ENCODE results near the gene CA10.

CA10 gene

DNA sequence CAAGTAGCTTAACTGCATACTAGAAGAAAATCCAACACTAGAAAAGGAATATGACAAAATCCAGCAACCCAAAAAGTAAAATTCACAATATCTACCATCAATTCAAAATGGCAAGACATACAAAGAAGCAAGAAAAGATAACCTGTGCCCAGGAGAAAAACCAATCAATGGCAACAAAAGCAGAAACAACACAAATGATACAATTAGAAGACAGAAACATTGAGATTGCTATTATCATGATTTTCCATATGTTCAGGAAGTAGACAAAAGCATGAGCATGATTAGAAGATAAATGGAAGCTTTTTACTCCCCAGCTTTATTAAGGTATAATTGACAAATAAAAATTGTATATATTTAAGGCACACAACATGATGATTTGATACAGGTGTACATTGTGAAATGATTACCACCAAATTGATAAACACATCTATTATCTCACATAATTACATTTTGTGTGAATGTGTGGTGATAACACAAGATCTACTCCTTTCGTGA, 117.3 kb downstream of the CA10 start:
- no peak for DNase-seq

- DNase-seq, result no peak
Measured at GRCh38 chr17:52036416-52036815, 122.1 kb downstream of the CA10 start.

DNA sequence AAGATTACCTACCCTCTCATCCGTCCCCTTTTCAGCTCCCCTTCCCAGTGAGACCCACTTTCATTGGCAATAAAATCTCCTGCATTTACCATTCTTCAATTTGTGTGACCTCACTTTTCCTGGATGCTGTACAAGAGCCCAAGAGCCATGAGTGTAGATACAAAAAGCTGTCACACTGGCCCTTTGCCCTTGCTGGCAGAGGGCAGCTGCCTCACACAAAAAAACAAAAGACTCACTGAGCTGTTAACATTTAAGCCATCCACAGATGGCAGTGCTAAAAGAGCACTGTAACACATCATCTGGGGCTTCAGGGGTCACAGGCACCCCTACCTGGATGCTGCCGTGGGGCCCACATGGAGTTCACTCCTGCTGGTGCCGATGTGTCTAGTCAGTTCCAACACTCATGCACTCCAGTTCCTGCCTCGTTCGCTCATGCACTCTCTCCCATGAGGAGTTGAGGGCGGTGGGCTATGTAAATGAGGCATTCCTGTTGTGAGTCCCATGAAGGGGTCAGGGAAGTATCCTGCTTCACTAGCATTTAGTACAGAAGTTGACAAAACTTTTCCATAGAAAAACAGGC, 123.1 kb downstream of the CA10 start:
- no peak for DNase-seq

DNA sequence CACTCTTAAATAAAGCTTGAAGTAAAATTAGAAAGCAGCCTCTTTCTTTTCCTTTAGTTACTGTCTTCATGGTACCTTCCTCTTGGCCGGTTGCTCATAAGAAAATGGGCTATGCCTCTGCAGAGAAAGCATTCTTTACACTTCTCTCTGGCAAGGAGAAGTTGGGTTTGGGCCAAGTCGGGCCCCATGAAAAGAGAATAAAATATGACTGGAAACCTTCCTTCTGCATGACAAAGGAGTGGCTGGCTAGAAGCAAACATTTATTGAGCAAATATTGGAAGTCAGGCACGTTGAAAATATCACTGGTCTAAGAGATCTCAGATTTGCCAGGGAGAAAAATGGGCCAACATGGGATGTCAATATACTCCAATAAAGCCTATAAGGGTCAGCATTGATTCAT, 126.1 kb downstream of the CA10 start:
- DNase-seq, result no peak

GRCh38 chr17:52030052-52030451, 128.5 kb downstream of the CA10 start:
- DNase-seq, result no peak

DNA sequence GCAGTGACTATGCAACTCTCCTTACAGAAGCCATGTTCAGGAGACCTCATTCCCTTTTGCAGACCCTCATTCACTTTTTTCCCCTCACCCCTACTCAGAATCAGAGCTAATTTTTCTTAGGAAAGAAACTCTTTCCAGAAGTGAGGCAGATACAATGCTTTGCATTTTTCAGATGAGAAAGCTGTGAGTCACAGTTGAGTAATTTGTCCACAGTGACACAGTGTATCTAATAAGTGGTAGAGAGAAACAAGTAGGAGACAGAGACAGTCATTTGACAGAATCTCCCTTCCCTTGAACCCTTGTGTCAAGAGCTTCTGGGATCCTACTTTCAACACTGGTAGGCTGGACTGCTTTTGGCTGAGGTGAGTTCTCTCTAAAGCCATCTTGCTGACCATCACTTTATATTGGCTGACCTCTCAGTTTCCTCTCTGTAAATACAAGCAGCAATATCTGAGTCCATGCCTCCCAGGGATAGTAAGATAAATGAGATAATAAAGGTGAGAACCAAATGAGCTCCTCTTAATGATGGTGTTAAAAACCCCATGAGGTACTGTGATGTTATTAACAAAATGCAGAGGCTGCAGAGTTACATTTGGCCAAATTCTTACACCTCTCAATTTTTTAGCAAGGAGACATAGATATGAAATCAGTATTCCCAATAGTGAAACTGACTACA, 130.8 kb downstream of the CA10 start:
- no peak for DNase-seq

- no peak for DNase-seq
Measured at GRCh38 chr17:52027081-52027480, 131.4 kb downstream of the CA10 start.

DNA sequence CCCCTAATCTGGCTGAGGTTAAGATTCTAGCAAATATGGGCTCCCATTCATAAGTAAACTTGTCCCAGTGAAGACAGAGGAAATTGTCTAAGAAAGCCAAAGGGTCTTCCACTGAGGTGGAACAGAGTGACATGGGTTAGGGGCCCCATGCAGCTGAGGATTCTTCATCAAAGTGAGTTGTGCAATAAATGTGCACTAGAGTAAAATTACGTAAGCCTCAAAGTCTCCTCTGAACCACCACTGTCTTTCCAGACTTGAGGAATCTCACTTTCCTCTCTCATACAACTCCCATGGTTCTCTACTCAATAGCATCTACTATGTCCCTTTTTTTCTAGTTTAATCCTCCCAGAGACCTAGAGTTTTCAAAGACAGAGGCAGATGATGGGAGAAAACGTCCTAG, 132.4 kb downstream of the CA10 start:
- no peak for DNase-seq

- no peak for DNase-seq
Measured at GRCh38 chr17:52025236-52025635, 133.3 kb downstream of the CA10 start.

DNA sequence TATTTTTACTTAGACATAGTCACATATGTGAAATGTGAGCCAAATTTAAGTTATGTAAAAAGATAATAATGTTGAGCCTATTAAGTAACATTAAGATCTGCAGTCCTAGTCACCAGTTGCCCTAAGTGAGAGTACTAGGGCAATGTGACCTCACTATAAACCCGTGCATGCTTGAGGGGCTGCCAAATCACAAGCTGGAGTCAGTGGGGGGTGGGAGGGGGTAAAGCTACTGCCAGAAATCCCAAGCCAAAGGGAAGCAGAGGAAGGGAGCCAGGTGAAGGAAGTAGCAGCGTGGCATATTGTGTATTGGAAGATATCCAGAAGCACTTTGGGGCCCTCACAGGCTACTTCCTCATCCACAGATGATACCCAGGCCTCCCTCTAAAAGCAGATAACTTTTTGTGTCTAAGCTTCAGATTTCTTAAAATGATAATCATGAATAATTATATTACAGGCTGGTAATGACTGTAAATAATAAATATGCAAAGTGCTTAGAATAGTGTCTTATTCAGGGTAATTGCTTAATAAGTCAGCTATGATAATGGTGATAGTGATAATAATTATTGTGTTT, 134.1 kb downstream of the CA10 start:
- no peak for DNase-seq

- DNase-seq, result no peak
Measured at GRCh38 chr17:52011064-52011463, 147.4 kb downstream of the CA10 start.

GRCh38 chr17:51999654-52000053, 158.9 kb downstream of the CA10 start:
- no peak for DNase-seq

GRCh38 chr17:51997723-51998122, 160.8 kb downstream of the CA10 start:
- DNase-seq, result no peak

GRCh38 chr17:51995797-51996403, 162.6 kb downstream of the CA10 start:
- no peak for DNase-seq

DNA sequence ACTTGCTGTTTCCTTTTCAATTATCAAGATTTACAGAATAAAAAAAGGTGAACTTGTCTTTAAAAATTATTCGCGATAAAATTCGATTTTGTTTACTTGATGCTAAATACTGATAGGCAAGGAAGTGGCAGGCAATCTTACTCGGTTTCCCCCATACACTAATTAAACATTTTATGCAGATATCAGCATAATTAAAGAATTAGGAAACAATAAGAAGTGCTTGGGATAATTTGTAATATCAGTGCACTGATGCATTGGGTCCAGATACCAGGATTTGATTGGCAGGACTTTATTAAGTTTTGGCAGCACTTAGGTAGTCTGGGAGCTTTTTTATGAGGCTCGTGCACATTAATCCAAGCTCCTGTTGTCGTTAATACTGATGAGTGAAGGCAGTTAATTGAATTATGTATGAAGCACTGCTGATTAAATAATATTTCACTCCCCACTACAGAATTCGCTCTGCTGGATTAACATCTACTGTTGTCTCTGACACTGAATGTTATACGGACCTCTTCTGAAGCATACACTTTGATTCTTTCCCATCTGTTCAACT, 165.6 kb downstream of the CA10 start:
- no peak for DNase-seq

- no peak for DNase-seq
Measured at GRCh38 chr17:51971121-51971520, 187.4 kb downstream of the CA10 start.

- no peak for DNase-seq
Measured at GRCh38 chr17:51961689-51962088, 196.8 kb downstream of the CA10 start.

DNA sequence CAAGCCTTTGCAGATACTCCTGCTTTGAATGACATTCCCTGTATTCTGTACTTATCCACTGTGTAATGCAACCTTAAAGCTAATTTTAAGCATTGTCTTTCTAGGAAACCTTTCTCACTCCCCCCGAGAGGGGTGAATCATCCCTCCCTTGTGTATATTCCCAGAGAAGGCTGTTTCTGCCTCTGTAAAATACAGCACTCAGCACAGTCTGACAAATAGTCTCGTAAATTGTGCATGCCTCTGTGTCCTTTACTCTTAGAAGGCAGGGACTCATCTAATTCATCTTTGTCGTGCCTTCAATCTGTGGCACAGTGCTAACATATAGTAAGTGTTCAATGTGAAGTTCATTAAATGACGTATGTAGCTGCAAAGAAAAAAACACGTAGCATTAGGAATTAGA, 200.7 kb downstream of the CA10 start:
- DNase-seq, result no peak

- no peak for DNase-seq
Measured at GRCh38 chr17:51955245-51955644, 203.3 kb downstream of the CA10 start.

DNA sequence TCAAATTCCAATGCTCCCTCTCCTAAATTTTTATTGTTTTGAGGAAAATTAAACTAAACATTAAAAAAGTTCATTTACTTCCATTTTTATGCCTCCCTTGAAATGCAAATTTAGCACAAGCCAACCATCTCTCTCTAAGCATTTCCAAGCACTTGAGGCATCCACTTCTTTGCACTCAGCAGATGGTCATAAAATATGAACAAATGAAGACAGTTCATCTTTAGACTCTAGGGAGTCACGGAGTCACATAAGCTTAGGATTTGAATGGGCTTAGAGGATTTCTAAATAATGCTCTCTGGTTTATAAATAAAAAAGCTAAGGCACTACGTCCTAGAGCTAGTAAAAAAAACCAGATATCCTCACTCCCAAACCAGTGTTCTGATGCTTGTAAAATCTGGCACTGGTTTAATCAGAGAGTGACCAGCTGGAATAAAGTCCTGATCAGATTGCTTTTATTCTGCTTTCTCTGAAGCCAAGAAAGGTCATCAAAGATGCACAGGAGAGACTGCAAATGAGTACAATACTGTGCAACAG, 204.2 kb downstream of the CA10 start:
- no peak for DNase-seq

GRCh38 chr17:51951741-51952140, 206.8 kb downstream of the CA10 start:
- DNase-seq, result no peak

DNA sequence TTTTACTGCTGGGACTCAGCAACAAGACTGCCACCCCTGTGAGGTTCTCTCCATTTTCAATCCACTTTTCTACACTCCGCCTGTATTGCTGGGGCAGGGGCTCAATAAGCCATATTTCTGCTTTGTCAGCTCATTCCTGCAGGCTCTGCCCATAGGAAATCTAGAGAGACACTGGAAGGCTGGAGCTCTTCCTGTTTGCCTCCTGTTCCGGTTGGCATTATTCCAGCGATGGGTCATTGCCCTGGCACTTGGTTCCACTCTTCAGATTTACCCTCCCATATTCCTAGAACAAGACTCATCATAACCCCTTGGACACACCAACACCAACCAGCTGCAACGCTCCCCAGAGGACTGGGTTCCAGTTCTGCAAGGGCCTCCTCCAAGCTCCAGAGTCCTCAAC, 210.4 kb downstream of the CA10 start:
- no peak for DNase-seq

DNA sequence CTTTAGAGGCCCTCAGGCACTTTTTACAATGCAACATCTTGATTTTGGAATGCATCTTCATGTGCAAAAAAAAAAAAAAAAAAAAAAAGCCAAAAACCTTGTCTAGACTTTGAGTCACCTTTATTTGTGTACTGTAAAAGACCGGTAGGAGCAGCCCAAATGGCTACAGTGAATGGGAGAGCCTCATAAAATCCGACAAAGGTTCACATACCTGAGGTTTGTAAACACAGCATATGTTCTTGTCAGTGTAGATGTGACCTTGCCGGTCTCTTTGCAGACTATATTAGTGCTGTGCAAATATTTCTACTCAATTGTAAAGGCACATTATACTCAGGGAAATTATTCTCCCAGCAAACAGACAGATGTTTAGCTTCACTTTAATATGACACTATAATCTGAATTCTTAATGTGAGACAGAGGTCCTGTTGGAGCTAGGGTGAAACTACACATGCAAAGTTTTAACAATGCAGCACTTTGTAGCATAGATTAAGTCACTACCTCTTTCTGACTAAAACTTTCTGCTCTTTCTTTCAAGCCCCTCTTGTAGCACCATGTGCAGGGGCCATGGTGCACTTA, 211.3 kb downstream of the CA10 start:
- DNase-seq, result no peak

Data from stimulated activated naive CD4-positive, alpha-beta T cell (primary cell).